B cell (primary cell): Measurements from ENCODE around the gene XPO4. TPM values are rescaled to one million over a fixed set of nuclear protein-coding genes. Genes with fewer than 3 reads are reported as not detected.

Experiments used
- ATAC-seq: fragments of 200-7000 bp; cut with Tn5 transposase; one replicate; pipeline ENCODE4 v1.10.0; 2021; ENCODE audit warnings: low read depth, mild to moderate bottlenecking, moderate number of reproducible peaks, moderate library complexity
- CTCF ChIA-PET: fragments of 350-600 bp; sonication (Branson Sonifier 250); formaldehyde crosslinking; loops from one replicate; lab custom pipeline; 2021; ENCODE audit warnings: antibody characterized with exemption, inconsistent platforms; lab: Charles Lee
- POLR2A ChIA-PET: fragments of 350-600 bp; sonication (Branson Sonifier 250); formaldehyde crosslinking; loops from one replicate; lab custom pipeline; 2021; ENCODE audit warnings: antibody characterized with exemption; lab: Charles Lee
- DNase-seq: peaks from one replicate; pipeline ENCODE4 v3.0.0; 2013
- H2AFZ ChIP-seq: 2 replicates; pipeline ENCODE4 v1.6.1; 2012; ENCODE audit warnings: mild to moderate bottlenecking, low read depth, low read length; ENCODE audit not compliant: insufficient read depth, poor library complexity, severe bottlenecking
- H3K27ac ChIP-seq, 2 donors: 1 replicate in 1 of 2; 2 replicates in 1 of 2; pipeline ENCODE4 v1.5.1; 2012 to 2013; ENCODE audit warnings: low read length in 2 of 2, mild to moderate bottlenecking in 2 of 2, moderate library complexity in 1 of 2
- H3K27me3 ChIP-seq, 4 experiments: fragments of 200-600 bp in 1 of 4; sonication (generic) in 1 of 4; replicated peaks in 1 of 4; 1 replicate in 2 of 4; 2 replicates in 2 of 4; pipeline versions ENCODE4 v1.6.1 to v1.7.0; 2013 to 2016; ENCODE audit warnings: low read length in 3 of 4, mild to moderate bottlenecking in 2 of 4, mixed read lengths in 1 of 4, moderate library complexity in 1 of 4; ENCODE audit not compliant: insufficient read depth in 4 of 4, control insufficient read depth in 3 of 4; ENCODE audit errors: control extremely low read depth in 1 of 4
- H3K36me3 ChIP-seq, 2 experiments: replicated peaks in 1 of 2; 1 replicate in 1 of 2; 2 replicates in 1 of 2; pipeline versions ENCODE4 v1.6.1 to v1.7.1; 2013; ENCODE audit warnings: low read length in 1 of 2; ENCODE audit not compliant: insufficient read depth in 2 of 2, control insufficient read depth in 1 of 2; ENCODE audit errors: control extremely low read depth in 1 of 2, extremely low read depth in 1 of 2
- H3K4me1 ChIP-seq, 2 donors: fragments of 200-600 bp in 1 of 2; sonication (generic) in 1 of 2; 1 replicate in 1 of 2; 2 replicates in 1 of 2; pipeline versions ENCODE4 v1.5.1 to v1.6.1; 2013 to 2017; ENCODE audit warnings: low read length in 2 of 2; ENCODE audit not compliant: control insufficient read depth in 2 of 2, insufficient read depth in 2 of 2
- H3K4me2 ChIP-seq: replicated peaks from 2 replicates; pipeline ENCODE3; 2012; ENCODE audit warnings: mild to moderate bottlenecking, low read depth, low read length; ENCODE audit not compliant: poor library complexity, severe bottlenecking
- H3K4me3 ChIP-seq, 5 experiments: fragments of 200-600 bp in 1 of 5; sonication (generic) in 1 of 5; 1 replicate in 3 of 5; 2 replicates in 2 of 5; pipeline versions ENCODE4 v1.5.1 to v1.7.0; 2011 to 2016; ENCODE audit warnings: low read length in 4 of 5, mild to moderate bottlenecking in 4 of 5, low read depth in 2 of 5, control low read depth in 1 of 5, moderate library complexity in 1 of 5; ENCODE audit not compliant: insufficient read depth in 1 of 5; ENCODE audit errors: control extremely low read depth in 1 of 5, extremely low read depth in 1 of 5
- H3K79me2 ChIP-seq: fragments of 200-600 bp; sonication (generic); one replicate; pipeline ENCODE4 v1.6.0; 2016; ENCODE audit warnings: low read length; ENCODE audit not compliant: control insufficient read depth, insufficient read depth
- H3K9ac ChIP-seq: fragments of 200-600 bp; sonication (generic); 2 replicates; pipeline ENCODE4 v1.6.1; 2017; ENCODE audit warnings: mild to moderate bottlenecking, low read length, moderate library complexity
- H3K9me3 ChIP-seq, 3 donors: one replicate each; pipeline versions ENCODE4 v1.6.1 to v1.7.1; 2013; ENCODE audit warnings: low read length in 2 of 3; ENCODE audit not compliant: control insufficient read depth in 2 of 3, insufficient read depth in 1 of 3; ENCODE audit errors: control extremely low read depth in 1 of 3
- H4K20me1 ChIP-seq: 2 replicates; pipeline ENCODE4 v1.6.0; 2012; ENCODE audit warnings: mild to moderate bottlenecking, low read length; ENCODE audit not compliant: insufficient read depth, control insufficient read depth, poor library complexity, severe bottlenecking
- H3K27ac Mint-ChIP-seq: one replicate; pipeline ENCODE4 v1.8.0; 2021; ENCODE audit warnings: mixed read lengths
- H3K27me3 Mint-ChIP-seq: one replicate; pipeline ENCODE4 v1.8.0; 2021; ENCODE audit warnings: mixed read lengths
- H3K4me1 Mint-ChIP-seq: one replicate; pipeline ENCODE4 v1.8.0; 2021; ENCODE audit warnings: mixed read lengths
- H3K4me3 Mint-ChIP-seq: one replicate; pipeline ENCODE4 v1.8.0; 2021; ENCODE audit warnings: mixed read lengths
- H3K9me3 Mint-ChIP-seq: one replicate; pipeline ENCODE4 v1.8.0; 2022; ENCODE audit warnings: mixed read lengths; ENCODE audit not compliant: insufficient read depth
- CTCF ChIP-seq: fragments of 200-600 bp; IDR thresholded peaks from one replicate; pipeline ENCODE4 v1.8.0; 2022; ENCODE audit warnings: antibody characterized with exemption, mild to moderate bottlenecking
- EZH2 ChIP-seq: IDR thresholded peaks from 2 replicates; pipeline ENCODE4 v1.6.1; 2012; ENCODE audit warnings: borderline replicate concordance, low read depth, mild to moderate bottlenecking, moderate library complexity, low read length; ENCODE audit not compliant: insufficient read depth, poor library complexity, severe bottlenecking
- WGBS: methylation state at CpG from one replicate; pipeline ENCODE4 v1.1.5; 2013; ENCODE audit warnings: missing lambda C conversion rate; ENCODE audit not compliant: insufficient coverage; 5-methylcytosine and 5-hydroxymethylcytosine counted together
- intact Hi-C: fragments of 100-400 bp; cut with micrococcal nuclease; formaldehyde crosslinking; loops from one replicate; pipeline ENCODE4 v1.10.0; 2022
- polyA plus RNA-seq: library from polyadenylated mRNA; depleted of rRNA; stranded (reverse); fragments of >200 nt; gene quantifications from 2 replicates; pipeline ENCODE4 v1.2.3, GENCODE V29; 2012
- total RNA-seq, 2 donors: library from RNA; stranded (reverse); fragments of 120-200 nt in 1 of 2; gene quantifications; 1 replicate in 1 of 2; 2 replicates in 1 of 2; pipeline versions ENCODE4 v1.2.3 to v1.2.4, GENCODE V29; 2013 to 2022

Gene XPO4
- total and polyA plus RNA-seq, 2 donors (not counting 1 experiment from before 2014, with no cell fraction given): 6.2 to 25.9 TPM

GRCh38 chr13:20825477-20825875, 77.1 kb downstream of the XPO4 start:
- peaks cover 4% of the 10 kb centered on the region for H3K79me2 ChIP-seq
- no peak overlapping the region for H3K27ac ChIP-seq
- H4K20me1 ChIP-seq: no peaks in the 10 kb centered on the region
- no peak overlapping the region for H3K9ac ChIP-seq
- no peak for DNase-seq
- no peaks in the 10 kb centered on the region for H3K4me1 ChIP-seq
- H3K36me3 ChIP-seq: peaks cover 3 to 11% of the 10 kb centered on the region in 2 experiments
- Mint-ChIP-seq H3K9me3 (no peaks in the 10 kb centered on the region), H3K4me1 (peaks cover 9% of the 10 kb centered on the region), H3K4me3 (no peak overlapping the region), H3K27me3 (no peaks in the 10 kb centered on the region), H3K27ac (no peak overlapping the region)
- no peak for ATAC-seq
- TF ChIP-seq CTCF (no peak), EZH2 (no peak)
- no peaks in the 10 kb centered on the region for H3K27me3 ChIP-seq
- no peak overlapping the region for H3K4me2 ChIP-seq
- intact Hi-C loops: loop anchor here (5.0 to 10.0 kb wide), 2 partner anchors 51 to 258 kb away; partner anchors contain the start of genes EEF1AKMT1 and IFT88
- no peaks in the 10 kb centered on the region for H3K9me3 ChIP-seq
- 80% methylated on average over 1 of the region's 3 CpGs for WGBS
- POLR2A ChIA-PET: no interaction called here
- H3K4me3 ChIP-seq: no peak overlapping the region
- CTCF ChIA-PET: interaction anchor here (1.0 to 7.2 kb wide), 2 partner anchors 76 to 333 kb away, joined by 3 to 153 read pairs; no protein-coding TSS in a partner anchor
- no peak overlapping the region for H2AFZ ChIP-seq

- Mint-ChIP-seq H3K4me1 (peaks cover 9% of the 10 kb centered on the region), H3K27ac (no peak overlapping the region), H3K9me3 (no peaks in the 10 kb centered on the region), H3K4me3 (no peak overlapping the region), H3K27me3 (no peaks in the 10 kb centered on the region)
- H3K4me3 ChIP-seq: no peak overlapping the region
- ChIA-PET CTCF (interaction anchor here (7.2 kb wide), 1 partner anchor 332 kb away, joined by 153 read pairs; no protein-coding TSS in a partner anchor), POLR2A (no interaction called here)
- 100% methylated on average over 2 of the region's 5 CpGs for WGBS
- no peaks in the 10 kb centered on the region for H3K4me1 ChIP-seq
- no peaks in the 10 kb centered on the region for H4K20me1 ChIP-seq
- peaks cover 5 to 12% of the 10 kb centered on the region in 2 experiments for H3K36me3 ChIP-seq
- H3K9me3 ChIP-seq: no peaks in the 10 kb centered on the region
- DNase-seq (no peak), ATAC-seq (no peak)
- no peaks in the 10 kb centered on the region for H3K27me3 ChIP-seq
- no peak overlapping the region for H3K9ac ChIP-seq
- H3K27ac ChIP-seq: no peak overlapping the region
- H3K79me2 ChIP-seq: peaks cover 4% of the 10 kb centered on the region
- TF ChIP-seq CTCF (no peak), EZH2 (no peak)
- no peak overlapping the region for H2AFZ ChIP-seq
- intact Hi-C loops: loop anchor here (5.0 to 10.0 kb wide), 2 partner anchors 50 to 258 kb away; partner anchors contain the start of genes EEF1AKMT1 and IFT88
- no peak overlapping the region for H3K4me2 ChIP-seq
These were observed 77.6 kb downstream of the XPO4 start for GRCh38 chr13:20824762-20825476.
